Measurements from ENCODE around the gene RALGAPA2. TPM values are rescaled to one million over a fixed set of nuclear protein-coding genes. Genes with fewer than 3 reads are reported as not detected.

RALGAPA2 gene
- total and polyA plus RNA-seq, 2 donors (not counting 3 experiments of a cell fraction or from before 2014, with no cell fraction given) = 10.0 to 46.8 TPM

- H3K4me3 ChIP-seq (replicated peaks in 1 of 3; ENCODE audit: insufficient read depth in 1 of 3, low read depth in 1 of 3, low read length in 3 of 3) = no peak overlapping the region
- H3K9ac ChIP-seq (replicated peaks; ENCODE audit: extremely low read depth, insufficient read depth, low read length) = no peak overlapping the region
- dilution Hi-C loops (cut with MboI; ENCODE audit: extremely low pct_ligation_motif_present, low sequenced_read_pairs) (no loop called here), intact Hi-C loops (cut with micrococcal nuclease) (no loop called here)
- no peaks in the 10 kb centered on the region for H3K36me3 ChIP-seq (ENCODE audit: control insufficient read depth in 2 of 2, extremely low read depth in 1 of 2, insufficient read depth in 2 of 2, low read length in 2 of 2)
- no peaks in the 10 kb centered on the region for H3K9me1 ChIP-seq (replicated peaks; ENCODE audit: control insufficient read depth, extremely low read depth, insufficient read depth, low read length)
- no peak for TF ChIP-seq MYC (IDR thresholded peaks at IDR 0.05; ENCODE audit: low read depth, low read length)
- no peak for TF ChIP-seq FOS (IDR thresholded peaks at IDR 0.05; ENCODE audit: borderline replicate concordance, insufficient read depth, low read length)
- peak; percentile 24 for TF ChIP-seq GATA2 (IDR thresholded peaks at IDR 0.05; ENCODE audit: insufficient read depth, insufficient read length, low read depth, low read length)
- TF ChIP-seq EZH2 (IDR thresholded peaks at IDR 0.05; ENCODE audit: borderline replicate concordance, low read depth, low read length, severe bottlenecking) = no peak
- no peak for TF ChIP-seq POLR2AphosphoS5 (IDR thresholded peaks at IDR 0.05; ENCODE audit: insufficient read depth, low read depth, low read length)
- TF ChIP-seq MAX (IDR thresholded peaks at IDR 0.05; ENCODE audit: insufficient read depth, insufficient read length) = no peak
- peak overlapping the region; percentile 38 for H3K4me2 ChIP-seq (ENCODE audit: insufficient read depth, low read length)
- BruUV-seq (replicated peaks) = no TSS peak
- DNase-seq (ENCODE audit: low read depth, low spot score) (peak; percentile 81), FAIRE-seq (peak; percentile 77)
- H3K9me3 ChIP-seq (replicated peaks; ENCODE audit: control insufficient read depth, insufficient read depth, low read length) = no peaks in the 10 kb centered on the region
- no peaks in the 10 kb centered on the region for H3K79me2 ChIP-seq (ENCODE audit: control insufficient read depth, insufficient read depth, low read length)
- CTCF ChIA-PET = interaction anchor here (0.7 to 1.1 kb wide), 2 partner anchors 15 to 64 kb away, joined by 3 to 4 read pairs; no protein-coding TSS in a partner anchor
- no peak overlapping the region for H2AFZ ChIP-seq (ENCODE audit: low read depth, low read length)
- peak overlapping the region; percentile 46 for H3K27ac ChIP-seq (ENCODE audit: insufficient read depth, low read depth, low read length)
- H4K20me1 ChIP-seq (replicated peaks; ENCODE audit: control insufficient read depth, extremely low read depth, insufficient read depth, low read length) = no peaks in the 10 kb centered on the region
- no peaks in the 10 kb centered on the region for H3K27me3 ChIP-seq (ENCODE audit: control insufficient read depth in 2 of 2, insufficient read depth in 2 of 2, low read length in 2 of 2)
- POLR2A ChIA-PET = interaction anchor here (1.0 kb wide), 1 partner anchor 15 kb away, joined by 4 read pairs; no protein-coding TSS in a partner anchor
- H3K4me1 ChIP-seq (ENCODE audit: control insufficient read depth, extremely low read depth, insufficient read depth, low read length) = peaks cover 38% of the 10 kb centered on the region
Measured at GRCh38 chr20:20759132-20759531, 46.7 kb upstream of the RALGAPA2 start.

GRCh38 chr20:20755674-20756319 lies 43.4 kb upstream of the RALGAPA2 start:
- no peaks in the 10 kb centered on the region for H3K36me3 ChIP-seq (ENCODE audit: control insufficient read depth in 2 of 2, extremely low read depth in 1 of 2, insufficient read depth in 2 of 2, low read length in 2 of 2)
- TF ChIP-seq MYC (IDR thresholded peaks at IDR 0.05; ENCODE audit: low read depth, low read length) (no peak), MAX (IDR thresholded peaks at IDR 0.05; ENCODE audit: insufficient read depth, insufficient read length) (no peak), POLR2A (IDR thresholded peaks at IDR 0.05; ENCODE audit: low read depth, low read length) (no peak), POLR2AphosphoS5 (IDR thresholded peaks at IDR 0.05; ENCODE audit: insufficient read depth, low read depth, low read length) (no peak), EZH2 (IDR thresholded peaks at IDR 0.05; ENCODE audit: borderline replicate concordance, low read depth, low read length, severe bottlenecking) (no peak), CTCF (IDR thresholded peaks at IDR 0.05; ENCODE audit: extremely low read depth in 1 of 2, insufficient read depth in 1 of 2, low read depth in 1 of 2, low read length in 2 of 2) (no peak), FOS (IDR thresholded peaks at IDR 0.05; ENCODE audit: borderline replicate concordance, insufficient read depth, low read length) (no peak), JUN (IDR thresholded peaks at IDR 0.05; ENCODE audit: borderline replicate concordance, insufficient read depth, insufficient read length, low read depth) (no peak), GATA2 (IDR thresholded peaks at IDR 0.05; ENCODE audit: insufficient read depth, insufficient read length, low read depth, low read length) (no peak)
- CTCF ChIA-PET = interaction anchor here (1.3 to 1.6 kb wide), 2 partner anchors 12 to 69 kb away, joined by 3 to 4 read pairs; no protein-coding TSS in a partner anchor

More at GRCh38 chr20:20755674-20756319, 43.4 kb upstream of the RALGAPA2 start:
- Histone ChIP-seq H3K27me3 (ENCODE audit: control insufficient read depth in 2 of 2, insufficient read depth in 2 of 2, low read length in 2 of 2) (no peaks in the 10 kb centered on the region), H3K27ac (ENCODE audit: insufficient read depth, low read depth, low read length) (no peak overlapping the region), H3K4me2 (ENCODE audit: insufficient read depth, low read length) (no peak overlapping the region), H3K4me3 (replicated peaks in 1 of 3; ENCODE audit: insufficient read depth in 1 of 3, low read depth in 1 of 3, low read length in 3 of 3) (no peak overlapping the region), H3K9ac (replicated peaks; ENCODE audit: extremely low read depth, insufficient read depth, low read length) (no peak overlapping the region), H2AFZ (ENCODE audit: low read depth, low read length) (no peak overlapping the region), H3K9me3 (replicated peaks; ENCODE audit: control insufficient read depth, insufficient read depth, low read length) (no peaks in the 10 kb centered on the region), H3K4me1 (ENCODE audit: control insufficient read depth, extremely low read depth, insufficient read depth, low read length) (peaks cover 38% of the 10 kb centered on the region), H3K9me1 (replicated peaks; ENCODE audit: control insufficient read depth, extremely low read depth, insufficient read depth, low read length) (no peaks in the 10 kb centered on the region), H4K20me1 (replicated peaks; ENCODE audit: control insufficient read depth, extremely low read depth, insufficient read depth, low read length) (no peaks in the 10 kb centered on the region), H3K79me2 (ENCODE audit: control insufficient read depth, insufficient read depth, low read length) (no peaks in the 10 kb centered on the region)
- intact Hi-C loops (cut with micrococcal nuclease) = no loop called here
- POLR2A ChIA-PET = no interaction called here
- BruUV-seq (replicated peaks) = no TSS peak
- FAIRE-seq = no peak
- dilution Hi-C loops (cut with MboI; ENCODE audit: extremely low pct_ligation_motif_present, low sequenced_read_pairs) = no loop called here
- no peak for DNase-seq (ENCODE audit: low read depth, low spot score)

Measured in endothelial cell of umbilical vein (primary cell).